H9 (cell line): ENCODE measurements around the gene MAP3K2. TPM values are rescaled to one million over a fixed set of nuclear protein-coding genes. Genes with fewer than 3 reads are reported as not detected.

Experiments used
- DNase-seq: peaks from one replicate; pipeline ENCODE4 v3.0.0-alpha.2; 2017
- H2AFZ ChIP-seq: one replicate; pipeline ENCODE4 v1.6.1; 2013; ENCODE audit warnings: mild to moderate bottlenecking, low read length, control low read depth, moderate library complexity
- H2AK5ac ChIP-seq: 2 replicates; pipeline ENCODE4 v1.6.1; 2013; ENCODE audit warnings: low read length, control low read depth, mixed read lengths; ENCODE audit not compliant: insufficient read length
- H2BK120ac ChIP-seq: one replicate; pipeline ENCODE4 v1.6.1; 2013; ENCODE audit warnings: low read depth, mild to moderate bottlenecking, low read length, control low read depth, inconsistent platforms; ENCODE audit not compliant: poor library complexity, severe bottlenecking
- H2BK12ac ChIP-seq: 2 replicates; pipeline ENCODE4 v1.6.1; 2013; ENCODE audit warnings: low read length, control low read depth, mixed read lengths, low read depth; ENCODE audit not compliant: insufficient read length
- H2BK15ac ChIP-seq: 2 replicates; pipeline ENCODE4 v1.6.1; 2013; ENCODE audit warnings: low read depth, low read length, control low read depth
- H2BK20ac ChIP-seq: one replicate; pipeline ENCODE4 v1.6.1; 2013; ENCODE audit warnings: low read depth, mild to moderate bottlenecking, low read length, control low read depth, inconsistent platforms; ENCODE audit not compliant: poor library complexity, severe bottlenecking
- H2BK5ac ChIP-seq: 2 replicates; pipeline ENCODE4 v1.6.1; 2013; ENCODE audit warnings: low read length, control low read depth, mixed read lengths; ENCODE audit not compliant: insufficient read length
- H3K14ac ChIP-seq: 2 replicates; pipeline ENCODE4 v1.6.1; 2013; ENCODE audit warnings: low read length, control low read depth; ENCODE audit not compliant: insufficient read depth
- H3K18ac ChIP-seq: 2 replicates; pipeline ENCODE4 v1.6.1; 2013; ENCODE audit warnings: low read depth, mild to moderate bottlenecking, mixed read lengths, low read length, control low read depth; ENCODE audit not compliant: insufficient read length
- H3K23ac ChIP-seq: 2 replicates; pipeline ENCODE4 v1.6.1; 2013; ENCODE audit warnings: low read length, control low read depth, mixed read lengths, low read depth; ENCODE audit not compliant: insufficient read length
- H3K23me2 ChIP-seq: 2 replicates; pipeline ENCODE4 v1.6.1; 2013; ENCODE audit warnings: low read depth, mild to moderate bottlenecking, mixed read lengths, low read length, control low read depth; ENCODE audit not compliant: insufficient read length, poor library complexity, severe bottlenecking
- H3K27ac ChIP-seq: 2 replicates; pipeline ENCODE4 v1.5.1; 2013; ENCODE audit warnings: low read length, control low read depth, mixed read lengths, low read depth; ENCODE audit not compliant: insufficient read length
- H3K27me3 ChIP-seq: 2 replicates; pipeline ENCODE4 v1.6.1; 2013; ENCODE audit warnings: low read length, control low read depth, inconsistent platforms; ENCODE audit not compliant: insufficient read depth
- H3K4ac ChIP-seq: 2 replicates; pipeline ENCODE4 v1.6.1; 2013; ENCODE audit warnings: low read depth, mild to moderate bottlenecking, control low read depth, inconsistent platforms, low read length, moderate library complexity
- H3K4me1 ChIP-seq: 2 replicates; pipeline ENCODE4 v1.6.1; 2013; ENCODE audit warnings: low read length, control low read depth, inconsistent platforms; ENCODE audit not compliant: insufficient read depth
- H3K4me2 ChIP-seq: 2 replicates; pipeline ENCODE4 v1.6.1; 2013; ENCODE audit warnings: low read length, control low read depth, mixed read lengths; ENCODE audit not compliant: insufficient read length, insufficient read depth
- H3K56ac ChIP-seq: 2 replicates; pipeline ENCODE4 v1.6.1; 2013; ENCODE audit warnings: low read depth, mild to moderate bottlenecking, mixed read lengths, low read length, control low read depth; ENCODE audit not compliant: insufficient read length
- H3K79me1 ChIP-seq: 2 replicates; pipeline ENCODE4 v1.6.1; 2013; ENCODE audit warnings: low read depth, mild to moderate bottlenecking, moderate library complexity, low read length, control low read depth, inconsistent platforms; ENCODE audit not compliant: insufficient read depth, poor library complexity, severe bottlenecking
- H3K79me2 ChIP-seq: 2 replicates; pipeline ENCODE4 v1.6.1; 2013; ENCODE audit warnings: low read length, control low read depth, inconsistent platforms; ENCODE audit not compliant: insufficient read depth
- H3K9ac ChIP-seq: 2 replicates; pipeline ENCODE4 v1.6.1; 2013; ENCODE audit warnings: low read length, control low read depth, mixed read lengths; ENCODE audit not compliant: insufficient read length; ENCODE audit errors: extremely low read depth
- H3K9me3 ChIP-seq: one replicate; pipeline ENCODE4 v1.6.1; 2013; ENCODE audit warnings: low read depth, low read length, inconsistent platforms; ENCODE audit not compliant: control insufficient read depth
- H3T11ph ChIP-seq: one replicate; pipeline ENCODE4 v1.6.1; 2013; ENCODE audit warnings: mild to moderate bottlenecking, low read length, control low read depth, inconsistent platforms
- H4K20me1 ChIP-seq: one replicate; pipeline ENCODE4 v1.6.1; 2013; ENCODE audit not compliant: control insufficient read depth, insufficient read length, insufficient read depth
- H4K5ac ChIP-seq: 2 replicates; pipeline ENCODE4 v1.6.1; 2013; ENCODE audit warnings: low read depth, mild to moderate bottlenecking, mixed read lengths, low read length, control low read depth; ENCODE audit not compliant: insufficient read length
- H4K8ac ChIP-seq: replicated peaks from 2 replicates; pipeline ENCODE4 v1.6.1; 2013; ENCODE audit warnings: low read length, control low read depth, mixed read lengths, low read depth; ENCODE audit not compliant: insufficient read length
- H4K91ac ChIP-seq: 2 replicates; pipeline ENCODE4 v1.6.1; 2013; ENCODE audit warnings: low read depth, mild to moderate bottlenecking, moderate library complexity, mixed read lengths, low read length, control low read depth; ENCODE audit not compliant: insufficient read length
- H3K27ac Mint-ChIP-seq, 3 experiments: 2 replicates in 2 of 3; 3 replicates in 1 of 3; pipeline ENCODE4 v1.8.0; 2020 to 2021; ENCODE audit warnings: mixed read lengths in 3 of 3, mild to moderate bottlenecking in 1 of 3, moderate library complexity in 1 of 3
- H3K27me3 Mint-ChIP-seq: 2 replicates; pipeline ENCODE4 v1.8.0; 2021; ENCODE audit warnings: low read depth, mild to moderate bottlenecking, moderate library complexity, mixed read lengths
- H3K36me3 Mint-ChIP-seq, 3 experiments: 2 replicates in 2 of 3; 3 replicates in 1 of 3; pipeline ENCODE4 v1.8.0; 2020 to 2021; ENCODE audit warnings: low read depth in 3 of 3, mixed read lengths in 3 of 3; ENCODE audit not compliant: insufficient read depth in 1 of 3
- H3K4me1 Mint-ChIP-seq, 2 experiments: 2 replicates each; pipeline ENCODE4 v1.8.0; 2020; ENCODE audit warnings: mixed read lengths in 2 of 2
- H3K4me3 Mint-ChIP-seq, 2 experiments: 2 replicates in 1 of 2; 3 replicates in 1 of 2; pipeline ENCODE4 v1.8.0; 2020 to 2021; ENCODE audit warnings: mild to moderate bottlenecking in 2 of 2, mixed read lengths in 2 of 2, moderate library complexity in 1 of 2
- H3K9me3 Mint-ChIP-seq, 2 experiments: 2 replicates in 1 of 2; 3 replicates in 1 of 2; pipeline ENCODE4 v1.8.0; 2020; ENCODE audit warnings: mild to moderate bottlenecking in 2 of 2, mixed read lengths in 2 of 2, moderate library complexity in 1 of 2
- WGBS: extraction: QIAGEN DNeasy Blood & Tissue Kit; methylation state at CpG from one replicate; pipeline ENCODE4 v1.1.7; 2013; ENCODE audit warnings: missing lambda C conversion rate, low lambda C conversion rate, mixed read lengths; ENCODE audit not compliant: insufficient read length; ENCODE audit errors: extremely low coverage; 5-methylcytosine and 5-hydroxymethylcytosine counted together
- total RNA-seq: library from RNA; stranded (reverse); gene quantifications from 2 replicates; pipeline ENCODE4 v1.2.1, GENCODE V29; 2021
- TF ChIP-seq, protein P1 (sequence below): fragments of 200-600 bp; sonication (generic); conservative IDR thresholded peaks from 3 replicates; pipeline ENCODE4 v1.8.0; 2021; ENCODE audit warnings: antibody characterized with exemption, mild to moderate bottlenecking

The MAP3K2 gene
- total RNA-seq, 1 experiment from 2014 or later = 25.8 TPM

DNA sequence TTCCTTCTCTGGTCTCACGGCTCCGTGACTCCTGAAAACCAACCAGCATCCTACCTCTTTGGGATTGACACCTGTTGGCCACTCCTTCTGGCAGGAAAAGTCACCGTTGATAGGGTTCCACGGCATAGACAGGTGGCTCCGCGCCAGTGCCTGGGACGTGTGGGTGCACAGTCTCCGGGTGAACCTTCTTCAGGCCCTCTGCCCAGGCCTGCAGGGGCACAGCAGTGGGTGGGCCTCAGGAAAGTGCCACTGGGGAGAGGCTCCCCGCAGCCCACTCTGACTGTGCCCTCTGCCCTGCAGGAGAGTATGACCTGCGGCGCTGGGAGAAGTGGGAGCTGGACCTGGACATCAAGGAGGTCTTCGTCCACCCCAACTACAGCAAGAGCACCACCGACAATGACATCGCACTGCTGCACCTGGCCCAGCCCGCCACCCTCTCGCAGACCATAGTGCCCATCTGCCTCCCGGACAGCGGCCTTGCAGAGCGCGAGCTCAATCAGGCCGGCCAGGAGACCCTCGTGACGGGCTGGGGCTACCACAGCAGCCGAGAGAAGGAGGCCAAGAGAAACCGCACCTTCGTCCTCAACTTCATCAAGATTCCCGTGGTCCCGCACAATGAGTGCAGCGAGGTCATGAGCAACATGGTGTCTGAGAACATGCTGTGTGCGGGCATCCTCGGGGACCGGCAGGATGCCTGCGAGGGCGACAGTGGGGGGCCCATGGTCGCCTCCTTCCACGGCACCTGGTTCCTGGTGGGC is 40.5 kb upstream of the MAP3K2 start:
- Mint-ChIP-seq H3K27ac (no peak overlapping the region), H3K4me3 (no peak overlapping the region), H3K9me3 (peaks cover 0 to 2% of the 10 kb centered on the region in 2 experiments; a peak in 1 of 5 replicates), H3K36me3 (no peaks in the 10 kb centered on the region; a peak in 1 of 7 replicates), H3K4me1 (peaks cover 12 to 17% of the 10 kb centered on the region in 2 experiments), H3K27me3 (peaks cover 21% of the 10 kb centered on the region)
- Histone ChIP-seq H3K18ac (no peak overlapping the region), H3K23ac (no peak overlapping the region), H2BK15ac (no peak overlapping the region), H3K79me2 (no peaks in the 10 kb centered on the region), H3K23me2 (peaks cover 4% of the 10 kb centered on the region), H4K5ac (no peak overlapping the region), H2AFZ (no peak overlapping the region), H3K79me1 (no peaks in the 10 kb centered on the region), H3K9ac (no peak overlapping the region), H3K56ac (no peak overlapping the region), H3K4ac (no peak overlapping the region), H4K8ac (no peak overlapping the region), H4K20me1 (no peaks in the 10 kb centered on the region), H3K4me2 (no peak overlapping the region), H3K27me3 (no peaks in the 10 kb centered on the region; the same call in 1 of the 2 replicates), H3T11ph (no peak overlapping the region), H2BK5ac (no peak overlapping the region), H3K9me3 (no peaks in the 10 kb centered on the region), H2BK120ac (no peak overlapping the region), H2AK5ac (no peak overlapping the region), H3K27ac (no peak overlapping the region), H3K4me1 (no peaks in the 10 kb centered on the region), H2BK20ac (no peak overlapping the region), H4K91ac (no peak overlapping the region), H2BK12ac (no peak overlapping the region), H3K14ac (no peak overlapping the region)
- TF ChIP-seq, protein P1, sequence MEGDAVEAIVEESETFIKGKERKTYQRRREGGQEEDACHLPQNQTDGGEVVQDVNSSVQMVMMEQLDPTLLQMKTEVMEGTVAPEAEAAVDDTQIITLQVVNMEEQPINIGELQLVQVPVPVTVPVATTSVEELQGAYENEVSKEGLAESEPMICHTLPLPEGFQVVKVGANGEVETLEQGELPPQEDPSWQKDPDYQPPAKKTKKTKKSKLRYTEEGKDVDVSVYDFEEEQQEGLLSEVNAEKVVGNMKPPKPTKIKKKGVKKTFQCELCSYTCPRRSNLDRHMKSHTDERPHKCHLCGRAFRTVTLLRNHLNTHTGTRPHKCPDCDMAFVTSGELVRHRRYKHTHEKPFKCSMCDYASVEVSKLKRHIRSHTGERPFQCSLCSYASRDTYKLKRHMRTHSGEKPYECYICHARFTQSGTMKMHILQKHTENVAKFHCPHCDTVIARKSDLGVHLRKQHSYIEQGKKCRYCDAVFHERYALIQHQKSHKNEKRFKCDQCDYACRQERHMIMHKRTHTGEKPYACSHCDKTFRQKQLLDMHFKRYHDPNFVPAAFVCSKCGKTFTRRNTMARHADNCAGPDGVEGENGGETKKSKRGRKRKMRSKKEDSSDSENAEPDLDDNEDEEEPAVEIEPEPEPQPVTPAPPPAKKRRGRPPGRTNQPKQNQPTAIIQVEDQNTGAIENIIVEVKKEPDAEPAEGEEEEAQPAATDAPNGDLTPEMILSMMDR = no peak
- DNase-seq = no peak
- WGBS = no CpG with 5 or more reads among the region's 36 CpGs
